HUES64 (cell line): Measurements from ENCODE around the gene MYLK.

Experiments used
- H3K27ac ChIP-seq: 2 replicates; pipeline ENCODE4 v1.7.0; 2013; ENCODE audit warnings: low read depth, low read length, inconsistent platforms
- H3K27me3 ChIP-seq: 2 replicates; pipeline ENCODE4 v1.6.1; 2013; ENCODE audit warnings: mild to moderate bottlenecking, low read length; ENCODE audit not compliant: insufficient read depth
- H3K36me3 ChIP-seq: 2 replicates; pipeline ENCODE4 v1.6.1; 2013; ENCODE audit warnings: mild to moderate bottlenecking, low read length; ENCODE audit not compliant: insufficient read depth
- H3K4me1 ChIP-seq: 2 replicates; pipeline ENCODE4 v1.6.1; 2013; ENCODE audit warnings: mild to moderate bottlenecking, low read length, moderate library complexity; ENCODE audit not compliant: insufficient read depth
- H3K4me3 ChIP-seq: 2 replicates; pipeline ENCODE4 v1.5.1; 2013; ENCODE audit warnings: mild to moderate bottlenecking, low read length, moderate library complexity
- H3K9ac ChIP-seq: 2 replicates; pipeline ENCODE4 v1.6.1; 2013; ENCODE audit warnings: mild to moderate bottlenecking, low read depth, low read length
- H3K9me3 ChIP-seq: 2 replicates; pipeline ENCODE4 v1.6.1; 2013; ENCODE audit warnings: low read depth, low read length; ENCODE audit not compliant: insufficient read depth
- WGBS: fragments of 150-250, 120-280 bp; methylation state at CpG from one replicate; pipeline ENCODE4 v1.1.7; 2013; ENCODE audit warnings: missing lambda C conversion rate; 5-methylcytosine and 5-hydroxymethylcytosine counted together

MYLK gene

DNA sequence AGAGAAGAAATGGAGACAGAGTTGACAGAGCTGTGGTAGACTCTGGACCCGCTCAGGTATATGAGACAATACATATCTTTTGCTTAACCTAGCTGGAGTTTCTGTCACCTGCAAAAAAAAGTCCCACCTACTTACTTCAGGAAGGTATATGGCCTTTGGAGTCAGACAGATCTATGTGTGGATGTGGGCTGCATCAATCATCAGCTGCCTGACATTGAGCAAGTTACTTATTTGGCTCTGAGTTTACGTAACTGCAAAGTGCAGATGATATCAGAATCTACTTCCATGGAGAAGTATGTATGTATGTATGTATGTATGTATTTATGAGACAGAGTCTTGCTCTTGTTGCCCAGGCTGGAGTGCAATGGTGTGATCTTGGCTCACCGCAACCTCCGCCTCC, 124.3 kb downstream of the MYLK start:
- no peak overlapping the region for H3K27ac ChIP-seq
- no peaks in the 10 kb centered on the region for H3K27me3 ChIP-seq
- WGBS: 97% methylated on average over 3 of the region's 4 CpGs
- no peak overlapping the region for H3K9ac ChIP-seq
- H3K4me3 ChIP-seq: no peak overlapping the region
- no peaks in the 10 kb centered on the region for H3K4me1 ChIP-seq
- no peaks in the 10 kb centered on the region for H3K9me3 ChIP-seq
- no peaks in the 10 kb centered on the region for H3K36me3 ChIP-seq

DNA sequence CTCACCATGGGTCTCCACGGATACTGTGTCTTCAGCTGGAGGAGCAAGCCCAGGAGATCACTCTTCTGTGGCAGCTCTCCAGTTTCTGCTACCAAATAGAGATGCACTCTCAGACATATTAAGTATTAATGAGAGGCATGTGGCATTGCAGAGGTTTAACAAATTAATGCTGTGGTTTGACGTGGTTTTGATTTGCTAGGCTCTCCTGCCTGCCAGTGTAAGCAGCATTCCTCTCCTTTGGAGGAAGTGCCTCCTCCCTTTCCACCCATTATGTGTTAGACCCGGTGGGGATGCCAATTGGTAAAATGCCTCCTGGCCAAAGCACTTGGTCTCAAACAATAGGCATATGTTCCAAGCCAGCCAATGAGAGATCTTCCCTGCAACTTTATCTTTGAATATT, 124.8 kb downstream of the MYLK start:
- no peaks in the 10 kb centered on the region for H3K36me3 ChIP-seq
- H3K4me3 ChIP-seq: no peak overlapping the region
- no peaks in the 10 kb centered on the region for H3K9me3 ChIP-seq
- no peak overlapping the region for H3K9ac ChIP-seq
- no peaks in the 10 kb centered on the region for H3K4me1 ChIP-seq
- H3K27ac ChIP-seq: no peak overlapping the region
- WGBS: 85% methylated on average over 3 of the region's 3 CpGs
- no peaks in the 10 kb centered on the region for H3K27me3 ChIP-seq

DNA sequence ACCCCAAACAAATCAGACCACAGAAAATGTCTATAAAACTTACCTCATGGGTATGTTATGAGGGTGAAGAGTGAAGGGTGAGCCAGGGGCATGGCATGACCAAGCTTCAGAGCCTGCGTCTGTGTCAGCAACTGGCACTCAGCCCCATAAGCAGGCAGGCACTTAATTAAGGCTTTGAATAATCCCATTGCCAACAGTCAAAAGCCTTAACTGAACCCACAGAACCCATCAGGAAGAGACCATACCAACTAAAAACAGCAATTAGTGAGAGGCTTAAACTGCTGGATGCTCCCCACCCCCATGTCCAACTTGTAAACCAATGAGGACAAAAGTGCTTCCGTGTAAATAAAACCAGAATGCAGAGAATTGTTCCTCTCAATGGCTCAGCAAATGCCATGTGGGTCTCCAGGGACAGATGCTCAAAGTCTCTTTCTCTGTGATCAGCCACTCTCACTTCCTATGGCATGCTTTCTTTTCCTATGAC, 126.0 kb downstream of the MYLK start:
- Histone ChIP-seq H3K9ac (no peak overlapping the region), H3K4me3 (no peak overlapping the region), H3K27ac (no peak overlapping the region), H3K27me3 (no peaks in the 10 kb centered on the region), H3K4me1 (no peaks in the 10 kb centered on the region), H3K9me3 (no peaks in the 10 kb centered on the region), H3K36me3 (no peaks in the 10 kb centered on the region)
- 42% methylated on average over 2 of the region's 2 CpGs for WGBS

DNA sequence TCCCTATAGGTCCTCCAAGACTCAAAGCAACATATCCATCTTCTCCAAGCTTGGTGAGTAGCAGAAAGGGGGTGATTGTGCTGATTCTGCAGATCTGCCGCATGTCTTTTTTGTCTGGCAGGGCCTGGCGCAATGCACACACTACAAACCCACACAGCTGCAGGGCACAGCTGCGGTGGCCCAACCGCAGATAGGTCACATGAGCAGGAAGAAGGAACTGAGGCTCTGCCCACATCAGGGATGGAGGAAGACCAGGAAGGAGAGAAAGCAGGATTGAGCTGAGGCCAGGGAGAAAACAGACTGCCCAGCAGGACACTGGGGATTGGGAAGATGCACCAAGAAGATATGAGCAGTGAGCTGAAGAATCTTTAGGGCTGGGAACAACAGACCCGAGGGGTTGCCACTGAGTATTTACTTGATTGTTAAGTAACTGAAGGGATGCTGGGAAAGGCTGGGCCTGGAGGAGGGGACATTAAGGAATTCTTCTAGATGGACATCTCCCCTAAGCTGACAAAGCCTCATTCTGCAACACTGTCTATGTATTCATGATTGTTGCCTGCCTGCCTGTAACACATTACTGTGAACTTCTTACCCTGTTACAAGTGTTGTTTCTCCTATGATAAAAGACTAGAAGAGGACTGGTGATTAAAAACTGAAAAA, 126.7 kb downstream of the MYLK start:
- no peaks in the 10 kb centered on the region for H3K4me1 ChIP-seq
- 91% methylated on average over 4 of the region's 5 CpGs for WGBS
- no peaks in the 10 kb centered on the region for H3K9me3 ChIP-seq
- H3K36me3 ChIP-seq: no peaks in the 10 kb centered on the region
- no peak overlapping the region for H3K9ac ChIP-seq
- H3K4me3 ChIP-seq: no peak overlapping the region
- no peak overlapping the region for H3K27ac ChIP-seq
- H3K27me3 ChIP-seq: no peaks in the 10 kb centered on the region

DNA sequence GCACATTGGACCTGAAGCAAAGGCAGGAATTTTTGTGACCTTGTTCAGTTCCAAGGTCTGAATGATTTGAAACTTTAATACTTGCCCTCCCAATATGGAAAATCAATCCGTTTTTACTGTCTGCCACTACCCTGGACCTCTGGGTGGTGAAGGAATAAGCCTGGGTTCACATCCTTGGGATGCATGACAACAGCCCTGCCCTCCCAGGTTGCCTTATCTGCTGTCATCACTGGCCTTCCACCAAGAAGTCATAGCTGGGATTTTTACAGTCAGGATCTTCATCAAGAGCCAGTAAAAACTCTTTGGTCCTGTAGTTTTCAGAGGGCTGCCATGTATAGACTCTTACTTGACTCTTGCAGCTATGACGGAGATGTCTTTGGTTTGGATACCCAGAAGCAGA, 128.6 kb downstream of the MYLK start:
- no peaks in the 10 kb centered on the region for H3K27me3 ChIP-seq
- H3K27ac ChIP-seq: no peak overlapping the region
- H3K36me3 ChIP-seq: no peaks in the 10 kb centered on the region
- no peak overlapping the region for H3K4me3 ChIP-seq
- no peak overlapping the region for H3K9ac ChIP-seq
- peaks cover 6% of the 10 kb centered on the region; the same call in 1 of the 2 replicates for H3K4me1 ChIP-seq
- 98% methylated on average over 2 of the region's 2 CpGs for WGBS
- H3K9me3 ChIP-seq: no peaks in the 10 kb centered on the region

DNA sequence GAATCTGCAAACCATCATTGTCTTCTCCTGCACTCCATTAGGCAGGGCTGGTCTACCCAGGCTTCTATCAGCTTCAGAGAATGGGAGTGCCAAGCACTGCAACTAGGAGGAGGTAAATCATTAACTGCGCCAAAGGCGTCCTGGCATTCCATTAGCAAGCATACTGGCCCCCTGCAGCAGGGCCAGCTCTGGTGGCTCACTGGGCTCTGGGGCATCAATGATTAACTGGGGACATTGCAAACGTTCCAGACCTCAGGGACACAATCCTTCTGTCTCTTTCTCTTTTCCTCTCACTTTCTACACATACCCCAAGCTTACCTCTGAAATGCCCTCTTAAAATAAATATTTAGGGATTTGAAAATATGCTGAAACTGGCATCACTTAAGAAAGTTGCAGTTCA, 129.0 kb downstream of the MYLK start:
- WGBS: 85% methylated on average over 3 of the region's 3 CpGs
- Histone ChIP-seq H3K9ac (no peak overlapping the region), H3K4me1 (peaks cover 10% of the 10 kb centered on the region; the same call in 1 of the 2 replicates), H3K27ac (no peak overlapping the region), H3K36me3 (no peaks in the 10 kb centered on the region), H3K9me3 (no peaks in the 10 kb centered on the region), H3K27me3 (no peaks in the 10 kb centered on the region), H3K4me3 (no peak overlapping the region)

DNA sequence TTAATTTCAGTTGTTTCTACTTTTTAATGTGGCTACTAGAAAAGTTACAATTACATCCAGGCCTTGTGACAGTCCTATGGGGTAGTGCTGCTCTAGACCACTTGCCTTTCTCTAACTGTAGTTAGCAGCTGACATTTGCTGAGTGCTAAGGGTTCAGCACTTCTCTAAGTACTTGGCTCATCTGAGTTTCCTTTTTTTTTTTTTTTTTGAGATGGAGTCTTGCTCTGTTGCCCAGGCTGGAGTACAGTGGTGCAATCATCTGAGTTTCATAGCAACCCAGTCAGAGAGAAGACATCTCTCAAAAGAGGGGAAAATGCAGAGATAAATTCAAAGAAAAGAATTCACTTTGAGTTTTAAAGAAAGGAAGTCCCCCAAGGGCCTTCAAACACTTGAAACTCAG, 130.8 kb downstream of the MYLK start:
- Histone ChIP-seq H3K27me3 (no peaks in the 10 kb centered on the region), H3K9ac (no peak overlapping the region), H3K27ac (no peak overlapping the region), H3K4me1 (peaks cover 10% of the 10 kb centered on the region; the same call in 1 of the 2 replicates), H3K9me3 (no peaks in the 10 kb centered on the region), H3K36me3 (no peaks in the 10 kb centered on the region), H3K4me3 (no peak overlapping the region)

DNA sequence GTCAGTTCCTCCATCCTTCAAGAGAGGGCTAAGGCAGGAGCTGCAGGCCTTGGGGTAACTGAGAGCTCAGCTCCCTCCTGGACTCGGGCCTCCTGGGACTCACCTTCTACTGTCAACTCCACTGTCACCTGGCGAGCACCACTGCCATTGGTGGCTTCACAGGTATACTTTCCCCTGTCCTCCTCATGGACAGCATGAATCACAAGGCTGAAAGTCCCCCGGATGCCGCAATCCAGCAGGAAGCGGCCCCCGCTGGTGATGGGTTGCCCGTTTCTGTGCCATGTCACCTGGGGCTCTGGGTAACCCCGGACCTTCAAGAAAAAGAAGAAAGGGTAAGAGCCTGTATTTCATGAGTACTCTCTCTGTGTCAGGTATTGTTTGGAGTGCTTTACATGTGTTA, 131.9 kb downstream of the MYLK start:
- peaks cover 10% of the 10 kb centered on the region; the same call in 1 of the 2 replicates for H3K4me1 ChIP-seq
- H3K36me3 ChIP-seq: no peaks in the 10 kb centered on the region
- WGBS: 95% methylated on average over 8 of the region's 8 CpGs
- H3K9ac ChIP-seq: no peak overlapping the region
- H3K4me3 ChIP-seq: no peak overlapping the region
- H3K27me3 ChIP-seq: no peaks in the 10 kb centered on the region
- H3K9me3 ChIP-seq: no peaks in the 10 kb centered on the region
- no peak overlapping the region for H3K27ac ChIP-seq

DNA sequence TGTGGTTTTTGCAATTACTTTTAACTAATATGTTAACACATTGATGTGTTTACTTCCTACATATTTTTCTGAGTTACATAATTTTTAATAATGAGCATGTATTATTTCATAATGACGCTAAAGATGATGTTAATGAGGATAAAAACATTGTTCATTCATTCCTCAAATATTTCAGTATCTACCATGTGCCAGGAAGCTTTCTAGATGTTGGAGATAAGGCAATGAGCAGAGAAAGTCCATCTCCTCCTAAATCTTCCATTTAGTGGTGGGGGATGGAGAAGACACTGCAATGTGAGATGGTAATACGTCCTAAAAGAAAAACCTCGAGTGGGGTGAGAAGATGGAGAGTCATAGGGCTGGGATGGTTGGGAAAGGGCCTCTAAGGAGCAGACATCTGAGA, 132.7 kb downstream of the MYLK start:
- H3K9ac ChIP-seq: no peak overlapping the region
- H3K4me1 ChIP-seq: peaks cover 10% of the 10 kb centered on the region; the same call in 1 of the 2 replicates
- H3K27me3 ChIP-seq: no peaks in the 10 kb centered on the region
- no peaks in the 10 kb centered on the region for H3K36me3 ChIP-seq
- no peaks in the 10 kb centered on the region for H3K9me3 ChIP-seq
- no peak overlapping the region for H3K4me3 ChIP-seq
- no peak overlapping the region for H3K27ac ChIP-seq
- 95% methylated on average over 2 of the region's 3 CpGs for WGBS

DNA sequence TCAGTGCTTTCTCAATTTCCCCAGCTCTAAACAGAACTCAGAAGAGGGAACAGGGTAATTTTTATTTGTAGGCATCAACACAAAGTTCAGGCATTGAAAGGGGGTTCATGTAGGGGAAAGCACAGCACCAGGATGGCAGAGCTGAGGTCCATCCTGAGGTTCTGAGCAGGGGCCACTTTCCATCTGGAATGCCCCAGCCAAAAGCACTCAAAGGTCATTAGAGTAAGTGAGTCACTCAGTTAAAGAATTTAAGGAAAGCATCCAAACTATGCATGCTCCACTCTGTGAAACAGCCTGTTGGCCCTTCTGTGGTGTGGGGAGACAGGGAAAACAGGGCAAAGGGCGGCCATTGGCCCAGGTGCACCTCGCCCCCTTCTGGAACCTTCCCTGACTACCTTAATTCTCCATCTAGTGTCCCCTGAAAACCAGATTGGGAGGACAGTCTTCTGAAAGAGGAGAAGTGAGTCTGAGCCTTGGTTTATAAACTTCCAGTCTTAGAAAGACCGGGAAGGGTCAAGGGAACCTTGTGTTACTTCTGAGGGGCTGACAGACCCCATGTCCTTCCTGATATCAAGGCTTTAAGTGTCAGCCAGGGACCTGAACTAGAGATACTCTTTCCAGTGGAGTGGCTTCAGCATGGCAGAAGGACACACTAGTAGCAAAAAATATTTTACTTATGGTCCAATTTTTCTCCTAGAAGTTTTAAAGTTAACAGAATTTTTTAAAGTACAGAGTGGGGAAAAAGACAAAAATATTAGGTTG, 133.3 kb downstream of the MYLK start:
- Histone ChIP-seq H3K4me3 (no peak overlapping the region), H3K36me3 (no peaks in the 10 kb centered on the region), H3K27ac (peak overlapping the region; percentile 35; the same call in 1 of the 2 replicates), H3K9me3 (no peaks in the 10 kb centered on the region), H3K27me3 (no peaks in the 10 kb centered on the region), H3K9ac (no peak overlapping the region), H3K4me1 (peaks cover 10% of the 10 kb centered on the region; the same call in 1 of the 2 replicates)
- 85% methylated on average over 2 of the region's 3 CpGs for WGBS

DNA sequence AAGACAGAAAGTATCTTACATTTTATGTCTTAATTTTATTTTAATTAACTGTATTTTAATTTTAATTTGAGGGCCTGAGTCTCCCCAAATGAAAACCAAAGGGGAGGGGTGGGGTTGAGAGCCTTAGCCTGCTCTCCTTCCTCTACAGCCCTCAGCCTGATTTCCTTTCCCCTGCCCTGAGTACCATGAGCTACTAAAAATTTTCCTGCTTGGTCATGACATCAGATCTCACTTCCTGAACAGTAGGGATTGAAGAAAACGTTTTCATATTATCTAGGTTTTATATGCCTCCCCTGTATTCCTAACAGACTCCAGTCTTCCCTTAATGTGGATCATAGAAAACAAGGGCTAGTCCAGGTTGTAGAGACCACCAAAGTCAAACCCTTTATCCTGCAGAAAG, 133.9 kb downstream of the MYLK start:
- Histone ChIP-seq H3K36me3 (no peaks in the 10 kb centered on the region), H3K9ac (no peak overlapping the region), H3K27ac (peak overlapping the region; percentile 3; the same call in 1 of the 2 replicates), H3K9me3 (no peaks in the 10 kb centered on the region), H3K27me3 (no peaks in the 10 kb centered on the region), H3K4me3 (no peak overlapping the region), H3K4me1 (peaks cover 10% of the 10 kb centered on the region; the same call in 1 of the 2 replicates)
- WGBS: 100% methylated on average over 1 of the region's 1 CpG
